Activated naive CD8-positive, alpha-beta T cell treated with anti-CD3 and anti-CD28 coated beads, Interleukin-2, amount 50 U/mL, for 16 hours (primary cell): ENCODE results near the gene COL27A1.

Experiments used
- DNase-seq: peaks from one replicate; pipeline ENCODE4 v3.0.0-alpha.2; 2020; ENCODE audit warnings: low read depth, low spot score

Gene COL27A1

DNA sequence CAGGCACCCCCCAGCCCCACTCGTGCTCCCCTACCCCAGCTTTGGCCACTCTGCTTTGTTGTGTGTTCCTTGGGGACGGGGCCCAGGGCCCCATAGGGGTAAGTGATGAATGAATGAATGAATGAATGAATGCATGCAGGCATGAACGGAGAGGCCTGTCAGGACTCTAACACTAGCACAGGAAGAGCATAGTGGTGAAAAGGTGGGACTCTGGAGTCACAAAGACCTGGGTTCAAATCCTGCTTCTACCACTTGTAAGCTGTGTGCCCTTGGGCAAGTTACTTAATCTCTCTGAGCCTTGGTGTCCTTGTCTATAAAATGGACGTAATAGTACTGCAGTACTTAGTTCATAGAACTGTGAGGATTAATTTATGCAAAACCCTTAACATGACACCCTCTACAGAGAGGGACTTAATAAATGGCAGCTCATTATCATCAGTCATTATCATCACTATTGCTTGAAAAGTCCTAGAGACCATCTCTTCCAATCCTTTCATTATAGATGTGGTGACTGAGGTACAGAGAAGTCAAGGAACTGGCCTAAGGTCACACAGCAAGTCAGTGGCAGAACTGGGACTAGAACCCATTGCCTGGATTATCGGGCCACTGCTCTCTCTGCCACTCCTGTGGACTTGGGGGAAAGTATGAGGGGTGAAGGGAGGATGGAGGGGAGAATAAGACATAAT is 187.6 kb downstream of the COL27A1 start:
- no peak for DNase-seq

DNA sequence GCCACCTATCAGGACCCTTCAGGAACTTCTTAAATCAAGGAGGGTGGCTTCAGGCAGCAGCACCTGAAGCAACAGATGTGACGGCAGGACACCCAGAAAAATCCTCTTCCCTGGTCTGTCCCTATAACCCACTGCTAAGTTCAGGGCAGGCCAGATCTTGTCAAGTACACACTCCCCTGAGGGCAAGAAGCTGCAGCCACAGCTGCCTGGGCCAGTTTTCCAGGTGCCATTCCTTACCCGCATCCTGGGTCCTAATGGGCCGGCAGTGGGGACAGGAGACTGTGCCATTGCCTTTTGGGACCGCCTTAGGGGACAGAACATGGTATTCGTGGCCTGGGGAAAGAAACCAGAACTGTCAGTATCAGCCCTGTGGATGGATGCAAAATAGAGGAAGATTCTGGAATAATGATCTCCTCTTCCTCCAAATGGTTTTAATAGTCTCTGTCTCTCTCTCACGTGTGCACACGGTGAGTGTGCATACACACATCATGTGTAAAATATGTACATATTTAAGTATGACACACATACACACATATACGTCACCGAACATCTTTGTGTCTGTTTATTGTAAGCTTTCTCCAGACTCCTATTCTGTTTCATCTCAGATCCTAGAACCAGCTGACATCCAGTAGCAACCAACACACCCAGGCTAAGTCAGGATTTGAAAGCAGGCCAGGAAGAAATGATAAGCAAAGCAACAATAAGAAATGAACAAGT is 188.3 kb downstream of the COL27A1 start:
- DNase-seq: no peak

DNA sequence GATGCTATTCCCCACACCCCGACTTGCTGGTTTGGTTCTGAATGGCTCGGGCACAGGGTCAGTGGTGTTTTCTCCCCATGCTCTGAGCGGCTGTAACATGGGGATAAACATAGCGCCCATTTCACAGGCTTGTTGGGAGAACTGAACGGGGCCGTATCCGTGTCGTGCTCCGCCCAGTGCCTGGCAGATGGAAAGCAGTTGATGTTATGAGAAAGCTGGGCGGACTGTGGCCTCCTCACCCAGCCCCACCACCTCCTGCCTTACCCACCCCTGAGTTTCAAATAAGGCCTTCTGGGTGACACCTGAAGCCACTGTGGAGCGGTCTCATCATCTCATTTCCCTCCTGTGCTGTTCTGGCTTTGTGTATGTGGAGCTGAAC is 188.8 kb downstream of the COL27A1 start:
- no peak for DNase-seq

DNA sequence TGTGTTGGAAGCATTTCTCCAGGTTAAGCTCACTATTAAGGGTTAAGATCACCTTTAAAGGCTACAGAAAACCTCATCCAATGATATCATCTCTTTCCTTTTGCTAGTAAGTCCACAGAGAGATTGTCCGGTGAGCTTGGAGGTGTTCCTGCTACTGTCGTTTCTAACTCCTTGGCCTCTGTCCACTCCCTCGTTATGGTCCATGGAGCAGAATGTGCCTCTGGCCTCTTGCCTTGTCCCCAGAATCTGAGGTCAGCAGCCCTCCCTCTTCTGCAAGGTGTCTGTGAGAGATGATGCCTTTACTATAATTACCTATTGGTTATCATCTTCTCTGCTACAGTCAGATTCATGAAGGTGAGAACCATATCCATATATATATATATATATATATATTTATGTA is 189.4 kb downstream of the COL27A1 start:
- no peak for DNase-seq

DNA sequence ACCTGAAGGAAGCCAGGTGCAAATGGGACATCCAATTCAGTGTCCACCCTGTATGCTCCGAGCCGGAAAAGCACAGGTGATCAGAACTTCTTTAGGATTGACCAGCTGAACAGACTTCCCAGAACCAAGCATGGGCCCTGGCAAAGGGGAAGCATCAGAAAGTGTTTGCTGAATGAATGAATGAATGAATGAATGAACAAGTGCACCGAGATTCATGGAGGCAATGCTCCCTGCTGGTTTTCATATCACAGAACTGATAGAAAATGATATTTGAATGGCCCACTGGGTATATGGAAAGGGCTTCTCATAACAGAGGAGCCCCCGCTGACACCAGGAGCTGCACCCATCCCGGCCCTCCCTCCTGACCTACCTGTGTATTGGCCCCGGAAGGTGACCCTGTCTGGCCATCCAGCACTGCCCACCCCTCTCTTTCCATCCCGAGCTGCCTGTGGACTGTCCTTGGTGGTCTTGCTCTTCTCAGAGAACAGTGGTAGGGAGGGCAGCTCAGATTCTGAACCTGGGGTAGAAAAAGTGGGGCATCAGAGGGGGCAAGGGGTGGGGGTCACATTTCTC is 190.2 kb downstream of the COL27A1 start:
- no peak for DNase-seq

DNA sequence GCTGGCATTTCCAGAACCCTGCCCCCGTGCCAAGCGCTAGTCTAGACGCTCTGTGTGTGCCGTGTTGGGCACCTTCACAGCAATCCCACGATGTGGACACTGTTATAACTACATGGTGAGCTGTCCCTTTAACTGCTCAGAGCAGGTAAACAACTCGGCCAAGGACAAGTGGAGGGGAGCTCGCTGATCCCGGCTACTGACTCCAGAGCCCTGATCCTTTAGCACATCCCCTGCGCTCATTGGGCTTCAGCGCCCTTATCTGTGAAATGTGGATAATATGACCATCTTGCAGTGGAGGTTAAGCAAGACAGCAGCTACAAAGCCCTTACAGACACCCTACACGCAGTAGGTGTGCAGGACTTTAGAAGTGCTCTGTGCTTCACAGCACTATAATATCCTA is 190.8 kb downstream of the COL27A1 start:
- DNase-seq: no peak

DNA sequence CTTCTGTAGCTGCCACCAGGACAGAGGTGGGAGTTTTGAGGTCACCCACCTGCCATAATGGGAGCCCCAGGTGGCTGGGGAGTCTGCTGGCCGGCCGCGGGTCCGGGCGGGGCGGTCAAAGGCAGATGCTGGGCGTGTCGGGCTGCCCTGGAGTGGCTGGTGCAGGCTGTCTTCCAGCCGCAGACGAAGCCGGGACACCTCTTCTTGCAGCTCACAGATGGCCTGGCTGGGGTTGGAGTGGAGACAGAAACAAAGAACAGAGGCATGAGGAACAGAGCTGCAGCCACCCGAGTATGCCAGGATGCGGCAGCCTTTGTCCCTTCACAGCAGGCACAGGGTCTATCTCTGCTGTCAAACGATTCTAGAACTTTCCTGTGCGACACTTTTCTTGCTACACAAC is 192.3 kb downstream of the COL27A1 start:
- no peak for DNase-seq

DNA sequence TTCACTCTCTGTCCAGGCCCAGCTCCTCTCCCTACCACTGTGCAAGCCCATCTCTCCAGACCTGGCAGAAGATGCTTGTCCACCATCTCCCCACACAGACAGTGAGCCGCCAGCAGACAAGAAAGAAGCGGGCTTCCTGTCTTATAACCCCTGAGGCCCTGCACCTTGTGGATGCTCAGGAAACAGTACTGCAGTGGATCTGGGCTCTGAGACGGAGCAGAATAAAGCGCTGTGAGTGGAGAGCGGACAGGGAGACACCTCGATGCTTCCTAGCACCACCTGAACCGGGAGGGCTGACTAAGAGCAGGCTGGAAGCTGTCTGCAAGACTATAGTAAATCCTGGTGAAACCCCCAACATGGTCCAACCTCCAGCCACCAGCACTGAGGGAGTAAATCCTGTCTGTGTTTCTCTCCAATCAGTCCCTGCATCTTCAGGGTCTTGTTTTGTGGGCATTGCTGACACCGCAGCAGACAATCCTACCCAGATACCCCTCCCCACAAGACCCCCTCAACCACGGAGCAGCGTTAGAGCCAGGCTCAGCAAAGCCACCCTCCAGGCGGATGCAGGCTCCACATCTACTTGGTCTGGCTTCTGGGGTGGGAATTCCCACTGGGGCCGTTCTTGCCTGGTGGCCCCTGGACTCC is 193.0 kb downstream of the COL27A1 start:
- DNase-seq: no peak

DNA sequence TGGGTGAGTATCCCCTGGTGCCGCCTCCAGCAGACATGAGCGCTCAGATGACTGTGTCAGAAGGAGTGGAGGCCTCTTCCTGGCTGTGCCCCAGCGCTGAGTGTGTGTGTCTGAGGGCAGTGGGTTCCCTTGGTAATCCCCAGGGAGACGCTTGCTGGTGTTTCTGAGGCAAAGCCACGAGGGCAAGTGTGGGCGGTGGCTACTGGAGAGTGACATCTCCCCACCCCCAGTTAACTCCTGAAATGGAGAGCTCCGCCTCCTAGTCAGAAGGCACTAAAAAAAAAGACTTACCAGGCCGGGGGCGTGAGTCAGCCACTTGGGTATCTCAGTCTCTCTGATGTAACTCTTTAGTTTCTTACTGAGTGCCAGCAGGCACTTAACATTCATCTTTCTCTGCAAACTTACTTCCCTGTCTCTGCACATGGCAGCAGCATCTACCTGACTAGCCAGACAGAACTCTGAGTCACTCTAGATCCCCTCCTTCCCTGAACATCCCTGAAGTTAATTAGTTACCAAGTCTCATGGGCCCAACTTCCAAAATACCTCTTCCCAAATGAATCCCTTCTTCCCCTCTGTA is 193.7 kb downstream of the COL27A1 start:
- DNase-seq: peak; percentile 74

DNA sequence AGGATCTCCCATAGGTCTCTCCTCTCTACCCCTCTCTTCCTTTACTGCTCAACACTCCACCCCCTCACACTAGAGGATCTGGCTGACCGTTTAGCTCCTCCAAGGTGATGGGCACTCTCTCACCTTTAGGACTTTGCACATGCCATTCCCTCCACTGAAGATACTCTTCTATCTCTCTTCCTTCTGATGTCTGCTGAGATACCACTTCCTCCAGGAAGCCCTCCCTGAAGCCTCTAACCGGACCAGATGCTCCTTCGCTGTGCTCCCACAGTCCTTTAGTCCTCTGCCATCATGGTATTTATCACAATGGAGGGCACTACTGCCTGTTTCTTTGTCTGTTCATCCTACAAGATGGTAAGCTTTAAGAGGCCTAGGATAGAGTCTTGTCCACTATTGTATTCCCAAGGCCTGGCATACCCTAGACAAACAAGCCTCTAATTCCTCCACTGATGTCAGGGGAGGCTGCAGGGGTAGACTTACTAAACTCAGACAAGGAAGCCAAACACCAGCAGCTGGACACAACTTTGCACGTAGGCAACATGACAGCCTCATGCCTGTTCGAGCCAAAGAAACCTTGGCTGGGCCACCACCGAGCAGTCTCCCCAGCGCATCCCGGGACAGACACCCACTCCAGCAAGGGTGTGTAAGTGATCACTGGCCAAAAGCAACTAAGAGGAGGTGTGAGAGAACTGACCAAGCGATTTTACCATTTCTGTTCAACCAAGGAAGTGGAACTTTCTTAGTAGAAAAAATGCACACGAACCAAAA is 194.6 kb downstream of the COL27A1 start:
- no peak for DNase-seq

DNA sequence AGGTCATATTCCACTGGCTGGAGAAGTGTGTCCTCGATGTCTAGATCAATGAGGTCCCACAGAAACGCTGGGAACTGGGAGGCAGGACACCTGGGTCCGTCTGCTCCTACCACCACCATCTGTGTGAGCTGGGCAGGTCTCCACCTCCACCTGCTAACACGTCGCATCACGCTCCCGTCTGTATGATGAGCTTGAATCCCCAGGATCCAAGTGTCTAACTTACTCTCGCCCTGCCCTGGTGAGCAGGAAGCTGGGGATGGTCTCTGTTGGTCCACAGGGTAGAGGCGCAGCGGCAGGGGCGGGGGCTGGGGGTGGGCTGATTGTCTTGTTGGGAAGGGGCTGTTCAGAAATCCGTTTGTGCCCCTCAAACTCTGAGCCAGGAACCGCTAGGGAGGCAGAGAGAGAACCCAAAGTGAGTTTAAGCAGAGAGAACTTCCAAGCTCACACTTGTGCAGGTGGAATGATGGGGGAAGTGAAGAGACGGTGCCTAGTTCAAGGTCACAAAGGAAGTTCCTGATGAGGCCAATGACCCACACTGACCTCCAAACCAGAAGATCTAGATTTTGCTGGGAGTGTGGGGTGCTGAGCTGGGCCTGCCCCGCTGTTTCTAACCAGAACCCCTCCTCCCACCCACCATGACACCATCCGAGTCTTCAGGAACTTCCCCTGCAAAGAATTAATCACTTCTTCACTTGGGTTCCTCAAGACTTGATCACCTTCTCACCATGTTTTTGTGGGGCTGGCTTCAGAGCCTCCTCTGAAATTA is 195.5 kb downstream of the COL27A1 start:
- DNase-seq: no peak

DNA sequence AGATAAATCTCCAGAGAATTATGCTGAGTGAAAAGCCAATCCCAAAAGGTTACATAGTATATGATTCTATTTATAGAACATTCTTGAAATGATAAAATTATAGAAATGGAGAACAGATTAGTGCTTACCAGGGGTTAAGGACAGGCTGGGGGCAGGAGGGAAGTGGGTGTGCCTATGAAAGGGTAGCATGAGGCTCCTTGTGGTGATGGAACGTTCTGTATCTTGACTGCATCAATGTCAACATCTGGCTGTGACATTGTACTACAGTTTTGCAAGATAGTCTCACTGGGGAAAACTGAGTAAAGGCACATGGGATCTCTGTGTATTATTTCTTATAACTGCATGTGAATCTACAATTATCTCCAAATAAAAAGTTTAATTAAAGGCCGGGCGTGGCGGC is 196.6 kb downstream of the COL27A1 start:
- DNase-seq: no peak

DNA sequence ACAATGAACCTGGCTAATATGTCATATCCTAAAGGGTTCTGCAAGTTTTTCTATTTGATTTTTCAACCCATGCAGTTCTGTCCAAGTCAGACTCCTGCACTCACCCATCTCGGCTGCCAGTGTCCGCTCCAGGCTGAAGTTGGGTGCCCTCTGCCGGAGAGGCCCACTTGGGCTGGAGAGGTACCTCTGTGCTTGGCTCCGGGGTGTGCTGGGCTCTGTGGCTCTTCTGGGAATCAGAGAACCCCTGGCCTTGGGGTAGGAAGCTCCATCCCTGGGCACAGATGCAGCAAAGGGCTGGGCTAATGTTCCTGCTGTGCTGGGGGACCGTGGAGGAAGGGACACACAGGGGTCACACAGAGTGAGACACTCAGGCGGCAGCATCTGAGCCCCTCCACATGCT is 200.5 kb downstream of the COL27A1 start:
- no peak for DNase-seq

DNA sequence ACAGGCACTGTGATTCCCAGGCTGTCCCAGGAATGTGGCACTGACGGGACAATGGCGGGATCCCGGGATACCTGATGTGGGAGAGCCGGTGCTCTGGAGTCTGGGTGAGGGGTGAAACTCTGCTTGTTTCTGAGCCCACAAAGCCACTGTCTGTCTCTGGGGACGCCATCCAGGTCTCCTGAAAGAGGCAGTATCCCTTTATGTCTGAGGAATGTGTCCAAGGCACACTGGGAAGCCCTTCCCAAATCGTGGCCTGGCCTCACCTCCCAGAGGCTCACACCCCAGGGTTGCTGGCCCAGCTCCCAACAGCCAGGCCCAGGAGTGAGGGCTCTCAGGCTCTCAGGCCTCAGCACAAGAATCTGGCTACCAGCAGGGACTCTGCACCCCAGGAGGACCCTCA is 201.5 kb downstream of the COL27A1 start:
- DNase-seq: no peak

DNA sequence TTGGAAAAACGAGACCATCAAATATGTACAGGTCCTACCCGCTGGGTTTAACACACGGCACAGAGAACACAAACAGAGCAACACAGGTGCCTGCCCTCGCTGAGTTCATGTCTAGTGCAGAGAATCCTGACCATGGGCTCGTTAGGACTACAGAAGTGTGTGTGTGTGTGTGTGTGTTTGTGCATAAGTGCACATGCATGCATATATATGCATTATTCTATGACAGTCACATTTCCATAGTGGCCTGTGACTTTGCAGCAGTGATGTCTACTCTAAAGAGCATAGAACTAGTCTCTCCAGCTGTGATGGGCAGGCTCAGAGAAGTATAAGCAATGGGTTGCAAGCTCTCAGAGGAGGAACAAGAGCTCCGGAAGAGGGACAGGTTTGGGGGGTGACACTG is 202.0 kb downstream of the COL27A1 start:
- no peak for DNase-seq

DNA sequence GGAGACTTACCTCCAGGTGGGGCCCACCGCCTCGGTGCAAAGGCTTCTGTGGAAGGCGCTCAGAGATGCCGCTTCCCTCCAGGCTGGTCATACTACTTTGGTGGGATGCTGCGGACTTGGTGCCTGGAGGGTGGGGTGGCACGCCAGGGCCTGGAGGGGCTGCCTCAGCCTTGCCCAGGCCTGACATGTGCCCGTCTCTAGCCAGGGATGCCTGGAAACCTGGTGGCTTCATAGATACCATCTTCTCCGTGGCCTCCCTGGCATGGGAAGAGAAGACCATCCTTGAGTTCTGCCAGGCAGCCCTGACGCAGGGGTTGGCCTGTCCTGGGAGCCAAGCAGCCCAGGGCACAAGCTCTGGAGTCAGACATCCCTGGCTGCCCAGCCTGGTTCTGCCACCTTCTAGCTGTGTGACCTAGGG is 202.6 kb downstream of the COL27A1 start:
- DNase-seq: no peak

DNA sequence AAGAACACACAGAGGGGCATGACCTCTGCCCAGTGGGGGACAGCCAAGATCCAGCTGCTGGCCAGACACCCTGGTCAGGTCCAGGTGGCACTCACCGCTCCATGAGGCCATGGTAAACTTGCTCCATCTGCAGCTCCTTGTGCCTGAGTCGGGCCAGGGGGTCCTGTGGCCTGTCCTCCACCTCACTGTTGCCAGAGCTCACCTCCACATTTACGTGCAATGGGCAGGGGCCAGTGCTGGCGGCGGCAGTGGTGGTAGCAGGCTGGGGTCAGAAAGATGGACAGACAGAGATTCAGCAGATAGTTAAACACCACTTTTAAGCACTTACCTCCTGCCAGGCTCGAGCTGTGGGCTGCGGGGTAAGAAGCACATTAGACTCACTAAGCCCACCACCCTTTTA is 204.5 kb downstream of the COL27A1 start:
- no peak for DNase-seq

DNA sequence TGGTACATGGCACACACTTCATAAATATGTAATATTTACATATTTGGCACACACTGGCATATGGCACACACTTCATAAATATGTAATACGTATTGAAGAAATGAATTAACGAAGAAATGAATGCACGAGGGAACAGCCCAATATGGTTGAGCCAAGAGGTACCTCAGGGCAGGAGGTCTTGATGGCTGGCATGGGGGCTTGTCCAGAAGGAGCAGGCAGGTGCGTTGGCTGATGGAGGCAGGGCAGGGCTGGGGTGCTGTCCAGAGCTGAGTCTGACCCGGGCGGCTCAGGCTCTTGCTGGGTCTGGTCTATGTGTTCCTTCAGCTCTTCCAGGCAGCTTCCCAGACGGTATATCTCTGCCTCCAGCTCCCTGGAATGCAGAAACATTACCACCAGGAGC is 206.2 kb downstream of the COL27A1 start:
- no peak for DNase-seq
